GM23338 (cell line): ENCODE results near the gene MRGPRF. TPM values are rescaled to one million over a fixed set of nuclear protein-coding genes. Genes with fewer than 3 reads are reported as not detected.

Experiments
- EZH2phosphoT487 ChIP-seq: fragments of 200-600 bp; sonication (generic); IDR thresholded peaks from one replicate; pipeline ENCODE4 v1.8.1; 2018; ENCODE audit warnings: antibody characterized with exemption; ENCODE audit not compliant: unreplicated experiment
- POLR2AphosphoS5 ChIP-seq: IDR thresholded peaks from 2 replicates; pipeline ENCODE4 v1.6.1; 2016; ENCODE audit warnings: antibody characterized with exemption, low read depth
- STAT1 ChIP-seq: IDR thresholded peaks from one replicate; pipeline ENCODE4 v1.6.1; 2016; ENCODE audit warnings: antibody characterized with exemption; ENCODE audit not compliant: unreplicated experiment
- ZNF331 ChIP-seq: fragments of 250-450 bp; sonication (Bioruptor Pico); IDR thresholded peaks from 2 replicates; pipeline ENCODE4 v1.5.0; 2020; ENCODE audit warnings: low read depth, mild to moderate bottlenecking, moderate library complexity
- ZNF462 ChIP-seq: fragments of 250-450 bp; sonication (Bioruptor Pico); IDR thresholded peaks from 2 replicates; pipeline ENCODE4 v1.5.0; 2020; ENCODE audit warnings: mild to moderate bottlenecking, moderate library complexity
- polyA plus RNA-seq: library from polyadenylated mRNA; unstranded; fragments of >200 nt; fragmentation: Nextera tagmentation; extraction: Ambion mirVana; gene quantifications from 2 replicates; pipeline ENCODE4 v1.2.1, GENCODE V29; 2016
- total RNA-seq: library from RNA; depleted of rRNA; stranded (reverse); fragments of >200 nt; shearing (Covaris generic); gene quantifications from 2 replicates; pipeline ENCODE4 v1.2.3, GENCODE V29; 2014
- TF ChIP-seq, protein P1 (sequence below): IDR thresholded peaks from 2 replicates; pipeline ENCODE4 v1.6.1; 2016; ENCODE audit warnings: antibody characterized with exemption
- TF ChIP-seq, protein P2 (sequence below), 2 experiments: fragments of 200-600 bp in 1 of 2; sonication (generic) in 1 of 2; conservative IDR thresholded peaks; 2 replicates each; pipeline versions ENCODE4 v1.5.1 to v1.6.1; 2016 to 2017; ENCODE audit warnings: antibody characterized with exemption in 2 of 2, low read depth in 2 of 2, mild to moderate bottlenecking in 2 of 2, moderate library complexity in 1 of 2

MRGPRF gene
- total and polyA plus RNA-seq, 2 experiments from 2014 or later = 3.3 to 9.0 TPM

- no peak for TF ChIP-seq ZNF462 (CRISPR knock-in tag)
- TF ChIP-seq ZNF331 (CRISPR knock-in tag) = no peak
- no peak for TF ChIP-seq STAT1
- TF ChIP-seq, protein P1, sequence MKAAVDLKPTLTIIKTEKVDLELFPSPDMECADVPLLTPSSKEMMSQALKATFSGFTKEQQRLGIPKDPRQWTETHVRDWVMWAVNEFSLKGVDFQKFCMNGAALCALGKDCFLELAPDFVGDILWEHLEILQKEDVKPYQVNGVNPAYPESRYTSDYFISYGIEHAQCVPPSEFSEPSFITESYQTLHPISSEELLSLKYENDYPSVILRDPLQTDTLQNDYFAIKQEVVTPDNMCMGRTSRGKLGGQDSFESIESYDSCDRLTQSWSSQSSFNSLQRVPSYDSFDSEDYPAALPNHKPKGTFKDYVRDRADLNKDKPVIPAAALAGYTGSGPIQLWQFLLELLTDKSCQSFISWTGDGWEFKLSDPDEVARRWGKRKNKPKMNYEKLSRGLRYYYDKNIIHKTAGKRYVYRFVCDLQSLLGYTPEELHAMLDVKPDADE = no peak
- TF ChIP-seq POLR2AphosphoS5 = no peak
- TF ChIP-seq, protein P2, sequence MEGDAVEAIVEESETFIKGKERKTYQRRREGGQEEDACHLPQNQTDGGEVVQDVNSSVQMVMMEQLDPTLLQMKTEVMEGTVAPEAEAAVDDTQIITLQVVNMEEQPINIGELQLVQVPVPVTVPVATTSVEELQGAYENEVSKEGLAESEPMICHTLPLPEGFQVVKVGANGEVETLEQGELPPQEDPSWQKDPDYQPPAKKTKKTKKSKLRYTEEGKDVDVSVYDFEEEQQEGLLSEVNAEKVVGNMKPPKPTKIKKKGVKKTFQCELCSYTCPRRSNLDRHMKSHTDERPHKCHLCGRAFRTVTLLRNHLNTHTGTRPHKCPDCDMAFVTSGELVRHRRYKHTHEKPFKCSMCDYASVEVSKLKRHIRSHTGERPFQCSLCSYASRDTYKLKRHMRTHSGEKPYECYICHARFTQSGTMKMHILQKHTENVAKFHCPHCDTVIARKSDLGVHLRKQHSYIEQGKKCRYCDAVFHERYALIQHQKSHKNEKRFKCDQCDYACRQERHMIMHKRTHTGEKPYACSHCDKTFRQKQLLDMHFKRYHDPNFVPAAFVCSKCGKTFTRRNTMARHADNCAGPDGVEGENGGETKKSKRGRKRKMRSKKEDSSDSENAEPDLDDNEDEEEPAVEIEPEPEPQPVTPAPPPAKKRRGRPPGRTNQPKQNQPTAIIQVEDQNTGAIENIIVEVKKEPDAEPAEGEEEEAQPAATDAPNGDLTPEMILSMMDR (conservative IDR thresholded peaks at IDR 0.05; ENCODE audit: low read depth in 2 of 2) = no peak
- TF ChIP-seq EZH2phosphoT487 = no peak
These were observed 16.5 kb downstream of the MRGPRF start (continued) for GRCh38 chr11:68996376-68997123.
